HG03521 (cell line): ENCODE measurements around the gene KCNC1.

ENCODE experiments used
- ATAC-seq: cut with Tn5 transposase; IDR thresholded peaks from one replicate; pipeline ENCODE4 v1.9.1; 2021; ENCODE audit warnings: mild to moderate bottlenecking, moderate library complexity; ENCODE audit not compliant: unreplicated experiment

The KCNC1 gene

DNA sequence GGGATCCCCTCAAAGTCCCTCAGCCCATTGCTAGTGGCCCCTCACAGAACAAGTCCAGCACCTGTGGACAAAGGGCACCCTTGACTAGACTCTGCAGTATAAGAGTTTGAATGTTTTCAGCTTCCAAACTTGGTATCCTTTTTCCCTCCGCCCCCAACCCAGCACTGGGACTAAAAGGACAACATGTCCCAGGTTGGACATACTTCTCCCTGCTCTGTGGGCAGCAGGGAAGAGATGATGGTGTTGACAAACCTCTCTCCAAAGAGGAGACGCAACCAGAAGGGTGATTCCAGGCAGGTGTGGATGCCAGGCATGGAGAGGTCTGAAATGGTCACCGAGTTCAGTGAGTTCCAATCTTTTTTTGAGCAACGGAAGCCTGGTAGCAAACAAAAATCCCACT, 19.7 kb upstream of the KCNC1 start:
- ATAC-seq: no peak

DNA sequence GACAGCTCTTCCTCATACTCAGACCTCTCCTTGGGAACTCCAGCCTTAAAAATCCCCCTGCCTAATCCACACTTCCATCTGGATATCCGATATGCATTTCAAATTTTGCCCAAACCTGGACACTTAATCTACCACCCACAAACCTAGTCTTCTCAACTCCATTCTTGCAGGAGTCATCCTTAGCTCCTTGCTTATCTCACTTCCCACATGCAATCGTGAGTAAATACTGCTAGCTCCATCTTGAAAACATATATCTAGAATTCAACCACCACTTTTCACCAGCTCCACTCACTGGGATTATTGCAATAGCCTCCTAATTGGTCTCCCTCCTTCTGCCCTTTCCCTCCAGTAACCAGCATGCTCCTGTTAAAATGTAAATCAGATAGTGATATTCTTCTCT, 17.8 kb upstream of the KCNC1 start:
- ATAC-seq: no peak

DNA sequence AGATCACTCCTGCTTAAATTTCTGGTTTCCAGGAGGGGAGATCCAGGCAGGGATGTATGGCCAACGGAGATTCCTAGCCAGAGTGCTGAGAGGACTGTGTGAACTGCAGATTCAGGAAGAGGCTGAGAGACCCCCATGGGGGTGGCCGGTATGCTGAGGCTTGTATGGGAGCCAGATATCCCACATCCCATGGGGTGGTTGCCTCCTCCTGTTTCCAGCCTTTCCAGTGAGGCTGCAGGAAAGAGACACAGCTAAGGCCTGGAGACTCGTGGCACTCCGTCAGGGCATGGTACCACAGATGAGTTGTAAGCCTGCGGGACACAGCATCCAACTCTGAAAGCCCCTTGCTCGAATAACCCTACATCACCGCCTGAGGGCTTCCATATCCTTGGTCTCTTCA, 16.6 kb upstream of the KCNC1 start:
- no peak for ATAC-seq

DNA sequence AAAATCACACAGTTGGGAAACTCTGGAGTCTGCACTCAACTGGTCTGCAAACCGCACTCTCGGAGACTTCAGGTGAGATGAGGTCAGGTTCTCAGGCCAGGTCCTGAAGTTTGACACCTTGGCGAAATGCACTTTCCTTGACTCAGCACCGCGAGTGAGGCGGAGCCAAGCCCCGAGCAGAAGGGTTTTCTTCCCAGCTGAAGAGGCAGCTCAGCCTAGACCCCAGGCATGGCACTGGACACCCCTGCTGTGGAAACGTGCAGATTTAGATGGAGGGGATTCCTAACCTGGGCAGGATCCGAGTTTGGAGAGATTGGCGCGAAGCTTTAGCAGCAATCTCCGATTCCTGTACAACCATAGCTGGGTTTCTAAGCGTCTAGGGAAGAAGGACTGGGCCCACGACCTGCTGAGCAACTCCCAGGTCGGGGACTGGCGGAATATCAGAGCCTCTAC, 16.0 kb upstream of the KCNC1 start:
- ATAC-seq: no peak

DNA sequence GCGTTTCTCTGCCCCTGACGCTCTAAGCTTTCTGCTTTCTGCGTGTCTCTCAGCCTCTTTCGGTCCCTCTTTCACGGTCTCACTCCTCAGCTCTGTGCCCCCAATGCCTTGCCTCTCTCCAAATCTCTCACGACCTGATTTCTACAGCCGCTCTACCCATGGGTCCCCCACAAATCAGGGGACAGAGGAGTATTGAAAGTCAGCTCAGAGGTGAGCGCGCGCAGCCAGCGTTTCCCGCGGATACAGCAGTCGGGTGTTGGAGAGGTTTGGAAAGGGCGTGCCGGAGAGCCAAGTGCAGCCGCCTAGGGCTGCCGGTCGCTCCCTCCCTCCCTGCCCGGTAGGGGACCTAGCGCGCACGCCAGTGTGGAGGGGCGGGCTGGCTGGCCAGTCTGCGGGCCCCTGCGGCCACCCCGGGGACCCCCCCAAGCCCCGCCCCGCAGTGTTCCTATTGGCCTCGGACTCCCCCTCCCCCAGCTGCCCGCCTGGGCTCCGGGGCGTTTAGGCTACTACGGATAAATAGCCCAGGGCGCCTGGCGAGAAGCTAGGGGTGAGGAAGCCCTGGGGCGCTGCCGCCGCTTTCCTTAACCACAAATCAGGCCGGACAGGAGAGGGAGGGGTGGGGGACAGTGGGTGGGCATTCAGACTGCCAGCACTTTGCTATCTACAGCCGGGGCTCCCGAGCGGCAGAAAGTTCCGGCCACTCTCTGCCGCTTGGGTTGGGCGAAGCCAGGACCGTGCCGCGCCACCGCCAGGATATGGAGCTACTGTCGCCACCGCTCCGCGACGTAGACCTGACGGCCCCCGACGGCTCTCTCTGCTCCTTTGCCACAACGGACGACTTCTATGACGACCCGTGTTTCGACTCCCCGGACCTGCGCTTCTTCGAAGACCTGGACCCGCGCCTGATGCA, 15.3 kb upstream of the KCNC1 start, which contains the start of gene MYOD1:
MYOD1 (plus strand) TSS at position 544 of the 910 bp plus-strand sequence; CDS start at position 756, 212 bp downstream.
- ATAC-seq: no peak

DNA sequence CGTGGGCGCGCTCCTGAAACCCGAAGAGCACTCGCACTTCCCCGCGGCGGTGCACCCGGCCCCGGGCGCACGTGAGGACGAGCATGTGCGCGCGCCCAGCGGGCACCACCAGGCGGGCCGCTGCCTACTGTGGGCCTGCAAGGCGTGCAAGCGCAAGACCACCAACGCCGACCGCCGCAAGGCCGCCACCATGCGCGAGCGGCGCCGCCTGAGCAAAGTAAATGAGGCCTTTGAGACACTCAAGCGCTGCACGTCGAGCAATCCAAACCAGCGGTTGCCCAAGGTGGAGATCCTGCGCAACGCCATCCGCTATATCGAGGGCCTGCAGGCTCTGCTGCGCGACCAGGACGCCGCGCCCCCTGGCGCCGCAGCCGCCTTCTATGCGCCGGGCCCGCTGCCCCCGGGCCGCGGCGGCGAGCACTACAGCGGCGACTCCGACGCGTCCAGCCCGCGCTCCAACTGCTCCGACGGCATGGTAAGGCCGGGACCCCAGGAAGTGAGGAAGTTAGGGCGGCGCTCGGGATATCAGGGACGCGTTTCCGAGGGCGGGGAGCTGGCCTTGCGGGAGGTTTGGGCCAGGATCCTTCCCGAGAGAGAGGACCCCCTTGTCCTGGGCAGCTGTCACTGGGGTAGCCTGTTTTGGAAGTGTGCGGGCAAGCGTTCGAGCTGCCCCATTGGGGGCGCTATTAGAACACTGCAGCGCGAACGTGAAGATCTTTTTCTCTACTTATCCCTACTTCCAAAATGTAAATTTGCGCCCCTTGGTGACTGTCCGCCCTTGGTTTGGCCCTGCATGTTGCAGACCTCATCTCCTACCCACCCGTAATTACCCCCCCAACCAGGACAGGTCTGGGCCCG, 14.4 kb upstream of the KCNC1 start:
- ATAC-seq: no peak

DNA sequence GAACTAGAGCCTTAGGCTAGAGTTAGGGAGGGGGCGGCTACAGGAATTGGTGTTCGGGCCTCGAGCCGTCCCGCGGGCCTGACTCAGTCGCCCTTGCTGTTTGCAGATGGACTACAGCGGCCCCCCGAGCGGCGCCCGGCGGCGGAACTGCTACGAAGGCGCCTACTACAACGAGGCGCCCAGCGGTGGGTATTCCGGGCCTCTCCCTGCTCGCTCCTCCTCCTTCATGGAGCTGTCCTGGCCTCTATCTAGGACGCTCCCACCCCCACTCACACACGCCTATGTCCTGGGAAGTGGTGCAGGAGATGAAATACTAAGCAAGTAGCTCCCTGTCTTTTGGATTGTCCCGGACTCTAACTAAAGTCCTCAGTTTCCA, 13.8 kb upstream of the KCNC1 start:
- ATAC-seq: no peak

DNA sequence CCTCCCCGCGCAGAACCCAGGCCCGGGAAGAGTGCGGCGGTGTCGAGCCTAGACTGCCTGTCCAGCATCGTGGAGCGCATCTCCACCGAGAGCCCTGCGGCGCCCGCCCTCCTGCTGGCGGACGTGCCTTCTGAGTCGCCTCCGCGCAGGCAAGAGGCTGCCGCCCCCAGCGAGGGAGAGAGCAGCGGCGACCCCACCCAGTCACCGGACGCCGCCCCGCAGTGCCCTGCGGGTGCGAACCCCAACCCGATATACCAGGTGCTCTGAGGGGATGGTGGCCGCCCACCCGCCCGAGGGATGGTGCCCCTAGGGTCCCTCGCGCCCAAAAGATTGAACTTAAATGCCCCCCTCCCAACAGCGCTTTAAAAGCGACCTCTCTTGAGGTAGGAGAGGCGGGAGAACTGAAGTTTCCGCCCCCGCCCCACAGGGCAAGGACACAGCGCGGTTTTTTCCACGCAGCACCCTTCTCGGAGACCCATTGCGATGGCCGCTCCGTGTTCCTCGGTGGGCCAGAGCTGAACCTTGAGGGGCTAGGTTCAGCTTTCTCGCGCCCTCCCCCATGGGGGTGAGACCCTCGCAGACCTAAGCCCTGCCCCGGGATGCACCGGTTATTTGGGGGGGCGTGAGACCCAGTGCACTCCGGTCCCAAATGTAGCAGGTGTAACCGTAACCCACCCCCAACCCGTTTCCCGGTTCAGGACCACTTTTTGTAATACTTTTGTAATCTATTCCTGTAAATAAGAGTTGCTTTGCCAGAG, 13.2 kb upstream of the KCNC1 start:
- ATAC-seq: no peak

DNA sequence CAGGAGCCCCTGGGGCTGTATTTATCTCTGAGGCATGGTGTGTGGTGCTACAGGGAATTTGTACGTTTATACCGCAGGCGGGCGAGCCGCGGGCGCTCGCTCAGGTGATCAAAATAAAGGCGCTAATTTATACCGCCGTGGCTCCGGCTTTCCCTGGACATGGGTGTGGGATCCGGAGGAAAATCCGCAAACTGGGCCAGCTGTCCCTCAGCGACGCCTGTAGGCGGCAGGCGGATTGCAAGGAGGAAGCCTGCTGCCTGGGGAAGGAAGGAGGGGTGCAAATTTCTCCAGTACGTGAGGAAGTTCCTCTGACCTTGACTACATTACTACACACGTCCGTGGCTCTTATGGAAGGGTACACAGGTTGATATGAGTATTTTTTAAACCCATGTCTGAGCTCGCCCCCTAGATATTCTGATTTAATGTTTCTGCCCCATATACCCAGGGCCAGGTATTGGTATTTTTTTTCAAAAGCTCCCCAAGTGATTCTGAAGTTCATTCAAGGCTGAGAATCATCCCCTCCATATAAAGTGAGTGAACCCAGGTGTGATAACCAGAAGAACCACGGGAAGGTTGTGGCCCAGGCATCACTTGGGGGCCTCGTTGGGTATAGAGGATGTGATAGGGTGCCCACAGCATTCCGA, 12.5 kb upstream of the KCNC1 start:
- ATAC-seq: no peak

DNA sequence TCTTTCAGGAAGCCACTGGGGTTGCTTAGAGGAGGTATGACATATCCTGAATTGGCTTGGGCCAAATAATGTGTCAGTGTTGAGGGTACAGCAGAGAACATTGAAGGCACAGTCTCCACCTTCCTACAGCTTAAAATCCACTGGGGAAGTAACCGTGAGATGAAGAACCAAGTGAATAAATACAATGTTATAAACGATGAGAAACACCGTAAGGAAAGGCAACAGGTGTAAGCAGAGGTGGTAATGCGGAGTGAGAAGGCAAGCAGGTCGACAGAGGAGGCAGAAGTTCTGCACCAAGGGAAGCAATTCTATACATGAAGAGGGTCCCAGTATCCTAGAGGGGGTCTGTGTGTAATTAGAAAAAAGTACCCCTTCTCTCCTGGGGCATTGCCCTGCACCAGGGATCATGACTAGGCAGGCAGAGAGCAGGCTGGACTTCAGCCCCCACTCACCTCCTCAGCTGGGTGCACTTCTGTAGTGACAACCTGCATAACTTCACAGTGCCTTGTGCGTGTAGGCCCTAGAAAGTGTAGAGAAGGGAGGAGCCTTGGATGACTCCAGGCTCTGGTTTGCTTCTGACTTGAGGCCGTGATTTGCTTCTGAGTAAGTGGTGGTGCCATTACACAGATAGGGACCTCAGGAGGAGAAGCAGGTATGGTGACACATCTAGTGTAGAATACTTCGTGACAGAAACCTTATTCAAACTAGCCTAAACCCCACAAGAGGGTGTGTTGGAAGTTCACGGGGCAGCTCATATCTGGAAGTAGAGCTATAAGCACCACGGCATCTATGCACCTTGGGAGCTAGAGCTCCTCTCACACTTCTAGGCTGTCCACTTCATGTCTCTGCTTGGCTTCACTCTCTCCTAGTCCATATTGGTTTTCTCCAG, 10.3 kb upstream of the KCNC1 start:
- ATAC-seq: no peak

DNA sequence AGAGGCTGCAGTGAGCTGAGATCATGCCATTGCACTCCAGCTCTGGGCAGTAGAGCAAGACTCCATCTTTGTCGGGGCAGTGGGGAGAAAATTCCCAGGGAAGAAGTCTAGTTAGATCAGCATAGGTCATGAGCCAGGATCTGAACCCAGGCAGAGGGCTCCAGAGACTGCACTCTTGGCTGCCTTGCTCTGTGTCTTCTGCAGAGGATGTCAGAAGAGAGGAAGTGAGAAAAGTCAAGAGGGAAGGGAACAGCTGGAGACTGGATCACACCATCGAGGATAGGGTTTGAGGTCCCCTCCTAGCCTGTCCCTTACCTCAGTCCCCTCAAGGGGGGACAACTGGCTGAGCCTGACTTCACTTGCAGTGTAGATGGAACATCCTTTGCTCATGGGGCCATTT, 9.4 kb upstream of the KCNC1 start:
- no peak for ATAC-seq

DNA sequence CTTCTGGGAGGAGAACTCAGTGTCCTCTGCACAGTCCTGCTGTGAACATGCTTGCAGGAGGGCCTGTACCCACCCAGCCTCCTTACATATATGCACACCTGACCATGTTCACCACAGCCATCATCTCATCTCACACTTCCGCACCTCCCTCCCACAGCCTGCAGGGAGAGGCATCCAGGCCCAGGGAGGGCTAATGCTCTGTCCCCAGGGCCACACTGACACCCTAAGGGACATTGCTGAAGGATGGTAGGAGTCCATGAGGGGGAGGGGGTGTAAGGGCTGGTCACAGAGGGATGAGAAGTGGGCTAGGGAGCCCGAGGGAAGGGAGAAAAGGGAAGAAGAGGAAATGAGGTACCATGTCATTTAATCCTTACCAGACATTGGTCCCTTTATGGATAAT, 4.4 kb upstream of the KCNC1 start:
- ATAC-seq: no peak

DNA sequence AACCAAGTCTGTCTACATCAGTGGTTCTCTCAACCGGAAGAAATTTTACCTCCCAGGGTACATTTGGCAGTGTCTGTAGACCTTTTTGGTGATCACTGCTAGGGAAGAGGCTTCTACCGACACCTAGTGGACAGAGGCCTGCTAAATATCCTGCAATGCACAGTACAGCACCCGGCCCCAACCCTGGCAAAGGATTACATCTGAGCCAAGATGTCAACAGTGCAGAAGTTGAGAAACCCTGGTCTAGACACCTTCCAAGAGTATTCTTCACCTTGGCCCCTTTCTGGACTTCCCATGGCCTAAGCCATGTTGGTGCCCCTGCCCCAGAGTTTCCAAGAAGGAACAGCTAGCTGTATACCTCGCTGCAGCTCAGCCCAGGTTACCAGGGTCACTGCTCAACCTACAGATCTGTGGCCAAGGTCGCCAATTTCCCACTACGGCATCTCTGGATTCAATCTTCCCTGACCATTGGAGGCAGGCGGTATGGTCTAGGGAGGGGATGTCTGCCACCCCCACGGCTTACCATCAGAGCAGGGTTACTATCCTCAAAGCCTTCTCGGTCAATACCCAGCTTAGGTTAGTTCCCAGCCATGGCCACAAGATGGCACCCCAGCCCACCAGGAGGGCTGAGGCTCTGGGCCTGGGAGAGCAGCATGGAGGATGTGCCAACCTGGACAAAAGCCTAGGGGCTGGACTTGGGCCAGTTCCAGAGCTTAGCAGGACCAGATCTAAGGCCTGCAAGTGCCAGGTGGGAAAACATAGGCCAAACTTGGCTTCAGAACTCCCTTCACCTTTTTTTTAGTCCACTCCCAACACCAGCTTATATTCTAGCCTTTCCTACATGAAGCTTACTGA, 3.7 kb upstream of the KCNC1 start:
- ATAC-seq: peak; percentile 73

DNA sequence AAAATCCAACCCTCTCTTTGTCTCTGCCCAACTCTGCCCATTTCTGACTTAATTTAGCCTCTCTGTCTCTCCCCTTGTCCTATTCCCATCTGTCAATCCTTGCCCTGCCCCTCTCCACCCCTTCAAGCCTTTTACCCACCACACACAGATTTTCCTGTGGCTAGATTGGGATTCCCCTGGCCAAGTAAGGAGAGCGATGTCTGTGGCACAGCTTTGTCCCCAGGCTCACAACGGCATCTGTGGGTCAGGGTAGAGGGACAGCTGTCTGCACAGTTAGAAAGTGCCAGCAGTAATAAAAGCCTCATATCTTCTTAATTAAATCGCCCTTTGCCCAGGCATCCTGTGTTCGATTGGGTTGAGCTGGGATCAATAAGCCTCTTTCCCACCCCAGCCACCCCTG, 1.3 kb upstream of the KCNC1 start:
- ATAC-seq: no peak

DNA sequence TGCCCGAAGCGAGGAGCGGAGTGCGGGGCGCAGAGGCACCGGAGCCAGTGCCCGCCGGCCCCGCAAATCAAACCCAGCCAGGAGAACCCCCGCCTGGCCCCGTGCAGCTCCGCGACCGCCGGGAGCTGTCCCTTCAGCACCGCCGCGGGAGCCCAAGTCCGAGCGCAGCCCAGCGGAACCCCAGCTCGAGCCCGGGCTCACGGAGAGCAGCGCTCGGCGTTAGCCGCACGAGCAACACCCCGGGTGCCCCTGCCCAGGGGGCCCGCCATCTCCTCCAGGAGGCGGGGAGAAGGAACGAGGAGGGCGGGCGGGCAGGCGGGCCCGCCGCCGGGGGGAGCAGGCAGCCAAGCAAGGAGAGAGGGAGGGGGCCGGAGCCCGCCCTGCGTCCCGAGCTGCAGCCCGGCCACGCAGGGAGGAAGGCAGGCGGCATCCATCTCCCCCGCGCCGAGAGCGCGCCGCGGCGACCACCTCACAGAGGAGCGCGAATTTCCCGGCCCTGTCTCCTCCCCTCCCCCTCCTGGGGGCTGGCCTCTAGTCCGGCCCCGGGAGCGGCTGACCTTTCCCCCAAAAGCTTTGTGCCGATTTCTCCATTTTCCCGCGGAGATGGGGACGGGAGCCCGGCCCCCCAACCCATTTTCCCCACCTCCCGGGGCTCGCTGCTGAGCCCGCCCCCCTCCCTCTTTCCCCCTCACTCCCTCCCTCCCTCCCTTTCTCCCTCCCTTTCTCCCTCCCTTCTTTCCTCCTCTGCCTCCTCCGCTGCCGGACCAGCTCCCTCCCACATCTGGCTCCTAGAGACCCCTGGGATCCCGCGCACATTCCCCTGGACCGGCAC, 621 bp downstream of the KCNC1 start:
- no peak for ATAC-seq

DNA sequence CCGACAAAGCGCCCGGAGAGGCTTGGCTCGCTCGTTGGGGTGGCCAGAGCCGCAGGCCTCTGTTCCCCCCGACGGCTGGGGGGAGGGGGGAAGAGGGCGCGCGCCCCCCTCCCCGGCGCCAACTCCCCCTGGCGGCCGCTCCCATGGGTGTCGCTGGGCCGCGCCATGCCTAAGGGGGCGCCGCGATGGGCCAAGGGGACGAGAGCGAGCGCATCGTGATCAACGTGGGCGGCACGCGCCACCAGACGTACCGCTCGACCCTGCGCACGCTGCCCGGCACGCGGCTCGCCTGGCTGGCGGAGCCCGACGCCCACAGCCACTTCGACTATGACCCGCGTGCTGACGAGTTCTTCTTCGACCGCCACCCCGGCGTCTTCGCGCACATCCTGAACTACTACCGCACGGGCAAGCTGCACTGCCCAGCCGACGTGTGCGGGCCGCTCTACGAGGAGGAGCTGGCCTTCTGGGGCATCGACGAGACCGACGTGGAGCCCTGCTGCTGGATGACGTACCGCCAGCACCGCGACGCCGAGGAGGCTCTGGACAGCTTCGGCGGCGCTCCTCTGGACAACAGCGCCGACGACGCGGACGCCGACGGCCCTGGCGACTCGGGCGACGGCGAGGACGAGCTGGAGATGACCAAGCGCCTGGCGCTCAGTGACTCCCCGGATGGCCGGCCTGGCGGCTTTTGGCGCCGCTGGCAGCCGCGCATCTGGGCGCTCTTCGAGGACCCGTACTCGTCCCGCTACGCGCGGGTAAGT, 1.4 kb downstream of the KCNC1 start:
- no peak for ATAC-seq

DNA sequence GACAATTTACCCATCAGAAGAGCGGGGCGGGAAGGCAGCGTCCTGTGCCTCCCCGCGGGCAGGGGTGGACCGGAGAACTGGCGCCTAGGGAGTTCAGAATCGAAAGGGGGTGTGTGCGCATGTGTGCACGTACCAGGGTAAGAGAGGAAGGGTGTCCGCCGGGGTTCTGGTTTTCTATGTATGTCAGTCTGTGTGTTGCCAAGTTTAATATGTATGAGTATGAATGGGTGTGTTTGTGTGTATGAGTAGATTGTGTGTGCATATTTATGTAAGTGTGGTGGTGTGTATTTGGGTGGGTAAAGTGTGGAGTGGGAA, 2.0 kb downstream of the KCNC1 start:
- no peak for ATAC-seq
